Measurements from ENCODE around the gene MOCS3.

The MOCS3 gene

DNA sequence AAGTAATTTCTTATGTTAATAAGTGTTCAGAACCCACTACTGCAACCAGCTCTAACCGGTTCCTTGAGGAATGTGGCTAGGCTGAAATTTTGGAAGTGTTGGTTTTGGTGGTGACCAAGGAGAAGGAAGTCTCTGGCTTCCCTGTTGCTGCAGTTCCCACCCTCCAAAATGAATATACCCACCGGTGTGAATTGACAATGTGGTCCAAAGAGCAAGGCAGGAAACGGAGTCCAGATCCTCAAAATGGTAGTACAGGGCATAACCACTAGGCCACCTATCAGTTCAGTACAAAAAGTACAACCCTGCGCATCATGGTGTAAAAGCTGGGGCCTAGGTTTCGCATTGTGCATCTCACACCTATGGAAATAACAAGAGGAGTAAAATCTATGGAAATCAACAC is 30.1 kb upstream of the MOCS3 start:
- TF ChIP-seq, protein P1, sequence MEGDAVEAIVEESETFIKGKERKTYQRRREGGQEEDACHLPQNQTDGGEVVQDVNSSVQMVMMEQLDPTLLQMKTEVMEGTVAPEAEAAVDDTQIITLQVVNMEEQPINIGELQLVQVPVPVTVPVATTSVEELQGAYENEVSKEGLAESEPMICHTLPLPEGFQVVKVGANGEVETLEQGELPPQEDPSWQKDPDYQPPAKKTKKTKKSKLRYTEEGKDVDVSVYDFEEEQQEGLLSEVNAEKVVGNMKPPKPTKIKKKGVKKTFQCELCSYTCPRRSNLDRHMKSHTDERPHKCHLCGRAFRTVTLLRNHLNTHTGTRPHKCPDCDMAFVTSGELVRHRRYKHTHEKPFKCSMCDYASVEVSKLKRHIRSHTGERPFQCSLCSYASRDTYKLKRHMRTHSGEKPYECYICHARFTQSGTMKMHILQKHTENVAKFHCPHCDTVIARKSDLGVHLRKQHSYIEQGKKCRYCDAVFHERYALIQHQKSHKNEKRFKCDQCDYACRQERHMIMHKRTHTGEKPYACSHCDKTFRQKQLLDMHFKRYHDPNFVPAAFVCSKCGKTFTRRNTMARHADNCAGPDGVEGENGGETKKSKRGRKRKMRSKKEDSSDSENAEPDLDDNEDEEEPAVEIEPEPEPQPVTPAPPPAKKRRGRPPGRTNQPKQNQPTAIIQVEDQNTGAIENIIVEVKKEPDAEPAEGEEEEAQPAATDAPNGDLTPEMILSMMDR (IDR thresholded peaks at IDR 0.05): no peak

DNA sequence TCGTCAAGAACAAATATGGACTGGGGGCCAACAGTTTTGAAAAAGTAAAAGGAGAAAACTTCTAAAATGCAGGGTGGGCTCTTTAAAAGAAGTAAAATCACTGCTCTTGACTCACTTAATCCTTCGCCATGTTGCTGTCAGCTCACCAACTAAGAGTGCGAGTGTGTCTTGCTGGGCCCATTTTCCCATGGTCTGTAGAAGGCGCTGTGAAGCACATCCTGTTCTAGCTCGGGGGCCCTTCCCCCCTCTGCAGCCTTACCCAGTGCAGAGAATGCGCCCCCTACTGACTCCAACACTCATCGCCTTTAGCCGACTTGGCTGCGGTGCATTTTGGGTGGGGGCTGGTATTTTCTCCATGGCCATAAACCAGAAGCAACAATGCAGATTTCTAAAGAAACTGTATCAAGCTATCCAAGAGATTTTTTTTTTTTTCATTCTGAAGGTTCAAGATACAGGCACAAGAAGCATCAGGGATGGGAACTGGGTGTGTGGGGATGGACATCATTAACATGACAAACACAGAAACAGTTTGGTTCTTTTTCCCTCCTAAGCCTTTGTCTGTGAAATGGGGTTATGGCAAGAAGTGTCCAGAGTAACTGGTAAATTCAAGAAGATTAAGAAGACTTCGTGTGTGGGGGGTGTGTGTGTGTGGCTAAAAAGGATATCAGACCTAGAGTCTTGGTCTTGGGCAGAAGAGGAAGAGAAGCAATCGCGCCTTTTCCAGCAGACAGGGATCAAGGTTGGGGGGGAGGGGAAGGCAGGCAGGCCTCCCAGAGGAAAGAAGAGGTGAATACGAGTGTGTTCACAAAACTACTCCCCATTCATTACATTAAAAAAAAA is 29.1 kb upstream of the MOCS3 start:
- TF ChIP-seq, protein P1 (IDR thresholded peaks at IDR 0.05): peak; percentile 99

DNA sequence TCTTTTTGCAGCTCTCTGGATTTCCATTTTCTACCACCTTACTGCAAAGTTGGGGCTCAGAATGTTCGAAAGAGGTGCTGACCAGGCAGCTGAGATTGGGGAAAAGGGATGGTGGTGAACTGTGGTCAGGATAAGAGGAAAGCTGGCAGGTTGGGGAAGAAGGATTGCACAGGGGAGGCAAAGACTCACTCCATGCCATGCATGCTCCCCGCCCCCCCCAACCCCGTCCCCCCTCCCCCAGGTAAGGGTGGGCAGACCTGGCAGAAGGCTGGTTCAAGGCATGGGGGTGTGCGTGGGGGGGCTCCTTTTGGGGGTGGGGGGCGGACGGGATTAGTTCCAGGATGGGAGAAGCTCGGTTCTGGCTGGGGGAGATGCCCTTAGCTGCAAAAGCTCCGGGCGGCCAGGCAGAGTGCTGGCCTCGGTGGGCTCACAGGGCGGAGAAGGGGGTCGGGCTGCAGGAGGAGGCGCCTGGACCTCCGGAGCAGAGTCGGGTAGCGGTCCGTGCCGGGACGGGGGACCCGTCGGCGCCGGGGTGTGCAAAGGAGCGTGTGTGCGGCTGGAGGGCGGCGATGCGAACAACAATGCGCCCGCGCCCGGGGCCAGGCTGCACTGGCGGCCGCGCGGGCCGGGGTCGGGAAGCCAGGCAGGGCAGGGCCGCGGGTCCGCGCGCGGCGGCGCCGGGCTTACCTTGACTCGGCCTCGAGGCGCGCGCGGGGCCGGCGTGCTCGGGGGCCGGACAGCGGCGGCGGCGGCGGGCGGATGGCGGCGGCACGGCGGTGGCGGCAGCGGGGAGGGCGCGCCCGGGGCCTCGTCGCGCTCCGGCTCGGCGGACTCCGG is 28.3 kb upstream of the MOCS3 start:
- TF ChIP-seq, protein P1 (IDR thresholded peaks at IDR 0.05): no peak

DNA sequence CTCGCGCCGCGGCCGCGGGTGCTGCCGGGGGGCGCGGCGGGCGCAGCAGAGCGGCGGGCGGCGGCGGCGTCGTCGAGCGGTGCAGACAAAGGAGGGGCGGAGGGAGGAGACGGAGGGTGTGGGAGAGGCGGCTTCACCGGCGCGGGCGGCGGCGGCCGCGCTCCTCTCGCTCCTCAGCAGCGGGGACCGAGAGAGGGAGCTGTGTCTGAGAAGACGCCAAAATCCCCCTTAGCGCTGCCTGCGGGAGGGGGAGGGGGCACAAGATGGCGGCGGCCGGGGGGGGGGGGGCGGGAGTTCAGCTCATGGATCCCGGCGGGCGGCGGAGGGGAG is 27.7 kb upstream of the MOCS3 start:
- TF ChIP-seq, protein P1 (IDR thresholded peaks at IDR 0.05): no peak

DNA sequence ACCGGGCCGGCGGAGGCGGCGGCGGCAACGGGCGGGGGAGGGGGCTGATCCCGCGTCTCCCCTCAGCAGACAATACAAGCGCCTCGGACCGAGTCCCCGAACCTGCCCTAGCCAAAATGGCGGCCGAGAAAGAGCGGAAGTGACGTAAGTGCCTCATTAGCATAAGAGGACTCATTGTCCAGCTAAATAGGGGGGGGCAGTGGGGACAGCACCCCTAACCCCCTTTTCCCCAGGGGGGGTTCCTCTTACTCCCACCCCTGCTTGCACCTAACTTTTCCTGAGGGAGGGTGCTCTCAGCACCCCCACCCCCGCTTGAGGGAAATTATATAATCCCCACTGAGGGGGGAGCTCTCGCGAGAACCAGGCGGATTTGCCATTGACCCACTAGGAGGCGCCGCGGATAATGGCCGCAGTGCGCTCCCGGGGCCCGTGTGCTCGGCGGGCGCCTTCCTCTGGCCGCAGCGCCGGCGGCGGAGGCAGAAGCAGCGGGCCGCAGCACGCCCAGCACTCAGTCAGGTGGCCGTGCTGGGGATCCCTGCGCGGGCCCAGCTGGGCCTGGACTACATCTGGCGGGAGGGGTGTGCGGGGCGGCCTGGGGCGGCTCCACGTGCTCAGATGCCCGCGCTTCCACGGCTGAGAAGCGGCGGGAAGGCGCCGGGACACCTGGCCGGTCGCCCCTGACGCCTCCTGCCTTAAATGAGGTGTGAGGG is 27.2 kb upstream of the MOCS3 start, which contains the start of gene ADNP:
ADNP (minus strand) TSS at position 132 of the 710 bp plus-strand sequence. CDS start 27,441 bp downstream, outside the sequence.
- TF ChIP-seq, protein P1 (IDR thresholded peaks at IDR 0.05): peak; percentile 72

DNA sequence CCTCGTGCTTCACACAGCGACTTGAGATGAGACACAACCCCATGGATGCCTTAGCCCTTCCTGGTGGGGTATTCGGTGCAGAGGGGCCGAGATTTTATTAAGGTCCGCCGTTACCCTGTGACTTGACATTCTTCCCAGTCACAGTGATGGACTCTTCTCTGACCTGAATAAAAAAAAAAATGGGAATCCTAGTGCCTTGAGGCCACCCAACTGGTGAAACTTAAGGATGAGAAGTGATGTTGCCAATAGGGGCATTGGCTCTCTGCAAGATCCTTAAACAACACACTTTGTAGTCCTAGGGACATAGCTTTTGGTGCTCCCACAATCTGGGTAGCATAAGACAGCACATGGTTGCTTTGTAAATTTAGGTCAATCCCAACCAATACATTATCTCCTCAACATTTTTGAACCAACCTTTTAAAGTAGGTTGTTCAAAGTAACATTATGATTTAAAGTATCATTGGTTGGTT is 26.6 kb upstream of the MOCS3 start:
- TF ChIP-seq, protein P1 (IDR thresholded peaks at IDR 0.05): no peak

DNA sequence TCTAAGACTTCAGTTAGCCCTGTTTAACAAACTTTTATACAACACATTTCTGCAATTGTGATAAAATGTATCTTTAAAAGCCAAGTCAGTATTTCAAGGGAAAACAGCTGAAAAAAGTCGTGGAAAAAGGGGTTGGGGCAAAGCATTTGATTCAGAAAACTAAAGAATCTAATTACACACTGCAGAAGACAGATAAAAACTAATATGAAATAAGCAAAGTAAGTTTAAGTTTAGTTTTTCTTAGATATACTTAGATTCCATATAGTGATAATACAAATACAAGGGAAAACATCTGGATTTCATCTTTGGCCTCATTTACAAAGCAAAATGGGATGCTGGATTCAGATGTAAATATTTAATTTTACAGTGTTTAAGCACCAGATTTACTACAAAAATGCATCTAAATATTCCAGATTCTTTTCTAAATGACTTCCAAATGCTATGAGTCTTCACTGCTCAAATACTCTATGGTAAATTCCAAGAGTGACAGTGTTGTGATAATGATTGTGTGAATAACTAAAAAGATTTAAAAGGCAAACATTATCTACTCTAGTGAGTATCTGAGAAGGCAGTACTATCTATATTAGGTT is 25.8 kb upstream of the MOCS3 start:
- TF ChIP-seq, protein P1 (IDR thresholded peaks at IDR 0.05): no peak

Data from LNCAP (cell line).